Limb (tissue), 2 donors: ENCODE results near the gene PIP5KL1.
A peak's percentile ranks its signal among the peaks of the same experiment; 100 is the strongest.

Experiments used
- DNase-seq, 2 donors: peaks; one replicate each; pipeline ENCODE4 v3.0.0-alpha.2; 2016; ENCODE audit errors: extremely low spot score in 2 of 2

Gene PIP5KL1

DNA sequence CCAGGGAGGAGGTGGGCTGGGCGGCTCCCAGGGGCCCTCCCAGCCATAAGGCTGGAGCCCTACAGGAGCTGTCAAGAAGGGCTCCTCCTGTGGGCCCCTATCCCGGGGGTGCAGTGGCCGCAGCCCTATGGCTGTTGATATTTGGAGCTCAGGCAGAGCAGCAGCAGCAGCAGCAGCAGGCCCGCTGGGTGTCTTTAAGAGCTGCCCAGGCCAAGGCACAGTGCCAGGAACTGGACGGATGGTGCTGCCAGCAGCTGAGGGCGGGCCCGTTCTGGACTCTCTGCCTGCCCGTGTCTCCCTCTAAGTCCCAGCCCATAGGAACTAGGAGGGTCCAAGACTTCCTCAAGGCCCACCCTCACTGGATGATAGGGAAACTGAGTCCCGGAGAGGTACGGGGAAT lies 56.7 kb downstream of the PIP5KL1 start:
- peak in 1 of 2 donors; percentile 47 for DNase-seq

GRCh38 chr9:127873223-127873691 lies 57.3 kb downstream of the PIP5KL1 start:
- DNase-seq = peak in 1 of 2 donors; percentile 67

DNA sequence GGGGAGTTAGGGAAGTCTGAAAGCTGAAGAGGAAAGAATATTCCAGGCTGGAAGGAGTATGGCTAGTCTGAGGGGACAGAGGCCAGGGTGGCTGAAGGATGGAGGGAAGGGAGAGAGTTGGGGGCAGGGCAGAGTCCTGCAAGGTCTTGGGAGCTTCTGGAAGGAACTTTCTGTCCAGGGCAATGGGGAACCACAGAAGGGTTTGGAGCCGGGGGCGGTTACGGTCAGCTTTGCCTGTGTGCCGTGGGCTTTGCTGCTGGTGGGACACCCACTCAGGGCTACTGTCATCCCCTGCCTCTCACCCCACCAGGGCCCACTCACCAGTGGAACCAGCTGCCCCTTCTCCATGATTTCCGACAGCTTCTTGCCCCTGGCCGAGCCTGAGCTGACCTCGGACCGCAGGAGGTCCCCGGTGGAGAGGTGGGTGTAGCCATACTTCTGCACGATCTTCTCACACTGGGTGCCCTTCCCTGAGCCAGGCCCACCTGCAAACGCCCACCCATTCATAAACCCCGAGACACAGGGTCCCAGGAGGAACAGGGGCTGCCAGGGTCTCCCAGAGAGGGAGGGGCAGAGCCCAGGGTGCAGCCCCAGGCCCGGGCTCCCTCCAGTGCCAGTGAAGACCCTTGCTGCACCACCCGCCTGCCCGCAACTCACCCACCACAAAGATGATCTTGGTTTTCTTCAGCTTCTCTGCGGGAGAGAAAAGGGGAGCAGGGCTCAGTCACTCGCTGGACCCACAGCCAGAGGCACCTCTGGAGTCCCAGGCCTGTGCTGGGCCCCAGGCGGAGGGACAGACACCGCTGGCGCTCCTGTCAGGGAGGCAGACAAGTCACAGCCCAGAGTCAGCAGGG lies 58.0 kb downstream of the PIP5KL1 start:
- DNase-seq = no peak

GRCh38 chr9:127871531-127871930 lies 59.0 kb downstream of the PIP5KL1 start:
- DNase-seq = no peak

GRCh38 chr9:127870887-127871286 lies 59.7 kb downstream of the PIP5KL1 start:
- DNase-seq = no peak
